ENCODE measurements around the gene KLHDC8B. TPM values are rescaled to one million over a fixed set of nuclear protein-coding genes. Genes with fewer than 3 reads are reported as not detected.

The KLHDC8B gene
- total and polyA plus RNA-seq, 4 donors = 8.1 to 17.1 (median 9.4) TPM

- TF ChIP-seq ZBTB33 (IDR thresholded peaks at IDR 0.05) = no peak
- TF ChIP-seq HNF4G (IDR thresholded peaks at IDR 0.05) = no peak
- no peak for TF ChIP-seq SP1 (IDR thresholded peaks at IDR 0.05)
Measured at GRCh38 chr3:49161808-49162530, 9.4 kb upstream of the KLHDC8B start (continued).

GRCh38 chr3:49162751-49163419 lies 8.5 kb upstream of the KLHDC8B start:
- Histone ChIP-seq H3K27ac (ENCODE audit: low read depth in 1 of 2, low read length in 2 of 2) (no peak overlapping the region), H3K9ac (ENCODE audit: low read depth in 1 of 2, low read length in 2 of 2) (no peak overlapping the region), H3K36me3 (ENCODE audit: control insufficient read depth in 4 of 4, insufficient read depth in 3 of 4, low read depth in 1 of 4, low read length in 3 of 4) (peaks cover 0 to 14% (median 12%) of the 10 kb centered on the region in 4 donors), H3K4me1 (ENCODE audit: control insufficient read depth in 4 of 4, insufficient read depth in 4 of 4, low read length in 3 of 4) (peaks cover 18 to 30% (median 30%) of the 10 kb centered on the region in 4 donors), H3K9me3 (ENCODE audit: control insufficient read depth in 4 of 4, low read length in 3 of 4) (no peaks in the 10 kb centered on the region), H3K4me3 (ENCODE audit: low read depth in 1 of 3, low read length in 3 of 3) (no peak overlapping the region), H3K27me3 (ENCODE audit: control insufficient read depth in 4 of 4, insufficient read depth in 4 of 4, low read length in 3 of 4) (no peaks in the 10 kb centered on the region)
- no peak for DNase-seq (ENCODE audit: low spot score)
- 97% methylated on average over 21 of the region's 21 CpGs for WGBS
- TF ChIP-seq CTCF (IDR thresholded peaks at IDR 0.05; ENCODE audit: low read depth, low read length, missing input control) = no peak

GRCh38 chr3:49163609-49164008 lies 7.8 kb upstream of the KLHDC8B start:
- Histone ChIP-seq H3K27me3 (ENCODE audit: control insufficient read depth in 4 of 4, insufficient read depth in 4 of 4, low read length in 3 of 4) (no peaks in the 10 kb centered on the region), H3K4me1 (ENCODE audit: control insufficient read depth in 4 of 4, insufficient read depth in 4 of 4, low read length in 3 of 4) (peaks cover 18 to 32% (median 30%) of the 10 kb centered on the region in 4 donors), H3K27ac (ENCODE audit: low read depth in 1 of 2, low read length in 2 of 2) (no peak overlapping the region), H3K4me3 (ENCODE audit: low read depth in 1 of 3, low read length in 3 of 3) (no peak overlapping the region), H3K9ac (ENCODE audit: low read depth in 1 of 2, low read length in 2 of 2) (no peak overlapping the region), H3K36me3 (ENCODE audit: control insufficient read depth in 4 of 4, insufficient read depth in 3 of 4, low read depth in 1 of 4, low read length in 3 of 4) (peaks cover 0 to 14% (median 12%) of the 10 kb centered on the region in 4 donors), H3K9me3 (ENCODE audit: control insufficient read depth in 4 of 4, low read length in 3 of 4) (no peaks in the 10 kb centered on the region)
- TF ChIP-seq EGR1 (IDR thresholded peaks at IDR 0.05; ENCODE audit: low read depth in 2 of 2) (no peak), SP1 (IDR thresholded peaks at IDR 0.05) (no peak), CTCF (IDR thresholded peaks at IDR 0.05; ENCODE audit: low read depth, low read length, missing input control) (no peak), HNF4A (conservative IDR thresholded peaks at IDR 0.05) (no peak), JUND (IDR thresholded peaks at IDR 0.05) (no peak), FOXA2 (IDR thresholded peaks at IDR 0.05) (no peak), ZBTB33 (IDR thresholded peaks at IDR 0.05) (no peak), HNF4G (IDR thresholded peaks at IDR 0.05) (no peak), RAD21 (IDR thresholded peaks at IDR 0.05) (no peak), TAF1 (conservative IDR thresholded peaks at IDR 0.05) (no peak)
- DNase-seq (ENCODE audit: low spot score) = no peak
- WGBS = 98% methylated on average over 8 of the region's 8 CpGs
